ENCODE data around the gene SARDH. TPM values are rescaled to one million over a fixed set of nuclear protein-coding genes. Genes with fewer than 3 reads are reported as not detected.

Gene SARDH
- total RNA-seq, 1 experiment from 2014 or later = 5.6 TPM

DNA sequence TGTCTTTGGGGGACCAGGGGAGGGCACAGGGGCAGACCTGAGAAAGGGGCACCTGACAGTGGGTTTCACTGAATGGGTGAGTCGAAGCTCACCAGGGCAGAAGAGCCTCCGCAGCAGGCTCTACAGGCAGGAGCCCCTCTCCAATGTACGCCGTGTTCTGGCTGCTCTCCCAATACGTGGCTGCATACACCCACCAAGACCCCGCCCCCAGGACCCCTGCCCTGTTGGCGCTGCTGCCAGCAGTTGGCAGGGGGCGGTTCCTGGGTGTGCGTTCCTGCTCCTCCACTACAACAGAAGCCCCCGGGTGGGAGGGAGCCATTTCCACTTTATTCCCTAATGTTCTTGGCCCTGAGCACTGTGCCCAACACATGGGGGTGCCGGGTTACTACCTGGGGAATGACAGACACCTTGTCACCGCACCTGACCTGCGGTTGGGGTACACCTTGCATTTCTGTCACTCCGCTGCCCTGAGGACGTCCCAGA, 30.3 kb downstream of the SARDH start:
- H3K27me3 ChIP-seq (ENCODE audit: insufficient read depth, low read length) = no peaks in the 10 kb centered on the region
- no peaks in the 10 kb centered on the region for H3K9me2 ChIP-seq (ENCODE audit: insufficient read depth)
- TF ChIP-seq EGR1 (IDR thresholded peaks at IDR 0.05; ENCODE audit: low read depth) (no peak), CBX3 (IDR thresholded peaks at IDR 0.05; ENCODE audit: low read depth) (no peak)
- TF ChIP-seq, protein P1, sequence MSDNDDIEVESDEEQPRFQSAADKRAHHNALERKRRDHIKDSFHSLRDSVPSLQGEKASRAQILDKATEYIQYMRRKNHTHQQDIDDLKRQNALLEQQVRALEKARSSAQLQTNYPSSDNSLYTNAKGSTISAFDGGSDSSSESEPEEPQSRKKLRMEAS (IDR thresholded peaks at IDR 0.05) = no peak
- H3K4me1 ChIP-seq (ENCODE audit: control insufficient read depth in 1 of 2, insufficient read depth in 2 of 2, low read length in 2 of 2) = no peaks in the 10 kb centered on the region
- no peaks in the 10 kb centered on the region for H4K20me1 ChIP-seq (ENCODE audit: insufficient read depth)
- H3K79me2 ChIP-seq (ENCODE audit: insufficient read depth, low read length) = no peaks in the 10 kb centered on the region
- no peak overlapping the region for H3K9ac ChIP-seq (ENCODE audit: low read length)
- H3K4me2 ChIP-seq (ENCODE audit: low read length) = no peak overlapping the region
- no TSS peak for BruUV-seq (replicated peaks)
- no peak overlapping the region for H3K27ac ChIP-seq (ENCODE audit: low read depth, low read length)
- H3K36me3 ChIP-seq (ENCODE audit: control insufficient read depth in 1 of 2, insufficient read depth in 2 of 2, low read length in 2 of 2) = no peaks in the 10 kb centered on the region
- ChIA-PET CTCF (no interaction called here), RAD21 (ENCODE audit: low non-redundant PET in 1 of 2, low total read pairs in 2 of 2, uncharacterized antibody in 2 of 2, unreplicated experiment in 2 of 2) (no interaction called here), POLR2A (no interaction called here)
- no peak overlapping the region for H3K4me3 ChIP-seq (replicated peaks in 1 of 2; ENCODE audit: low read depth in 1 of 2, low read length in 2 of 2)
- intact Hi-C loops (cut with micrococcal nuclease) = no loop called here
- no peaks in the 10 kb centered on the region for H3K9me3 ChIP-seq (ENCODE audit: control insufficient read depth in 1 of 2, insufficient read depth in 1 of 2, low read depth in 1 of 2, low read length in 2 of 2)
- no peak overlapping the region for H2AFZ ChIP-seq (ENCODE audit: low read depth, low read length, poor library complexity, severe bottlenecking)
- DNase-seq (ENCODE audit: low read depth, low spot score) = no peak
- no peak for ATAC-seq

DNA sequence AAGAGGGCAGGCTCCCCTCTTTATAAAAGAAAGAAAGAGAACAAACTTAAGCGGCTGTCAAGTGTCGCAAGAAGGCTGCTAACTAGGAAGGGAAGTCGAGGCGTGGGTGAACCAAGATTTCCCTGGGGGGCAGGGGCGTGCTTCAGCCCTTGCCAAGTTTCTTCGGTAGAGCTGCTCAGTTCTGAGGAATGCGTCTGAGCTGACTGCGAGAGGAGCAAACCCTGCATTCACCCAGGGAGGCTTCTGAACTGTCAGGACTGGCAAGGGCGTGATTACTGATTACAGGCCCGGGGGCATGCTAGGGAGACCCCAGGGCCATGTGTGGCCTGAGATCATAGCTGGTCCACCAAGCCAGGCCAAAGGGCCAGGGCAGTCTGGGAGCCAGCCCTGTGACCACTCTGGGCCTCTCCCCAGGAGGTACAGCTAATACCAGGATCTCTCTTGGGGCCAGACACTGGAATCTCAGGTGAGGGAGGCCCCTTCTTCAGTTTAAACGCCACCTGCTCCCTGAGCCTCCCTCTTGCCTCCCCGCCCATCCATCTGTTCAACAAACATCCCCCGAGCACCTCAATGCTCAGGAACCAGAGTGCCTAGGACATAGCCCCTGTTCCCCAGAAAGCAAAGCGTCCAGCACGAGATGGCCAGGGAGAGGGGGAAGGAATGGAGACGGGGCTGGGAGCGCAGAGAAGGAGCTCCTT, 30.9 kb downstream of the SARDH start:
- ChIA-PET CTCF (no interaction called here), POLR2A (no interaction called here), RAD21 (ENCODE audit: low non-redundant PET in 1 of 2, low total read pairs in 2 of 2, uncharacterized antibody in 2 of 2, unreplicated experiment in 2 of 2) (no interaction called here)
- H3K27me3 ChIP-seq (ENCODE audit: insufficient read depth, low read length) = no peaks in the 10 kb centered on the region
- BruUV-seq (replicated peaks) = no TSS peak
- H2AFZ ChIP-seq (ENCODE audit: low read depth, low read length, poor library complexity, severe bottlenecking) = no peak overlapping the region
- H3K4me3 ChIP-seq (replicated peaks in 1 of 2; ENCODE audit: low read depth in 1 of 2, low read length in 2 of 2) = no peak overlapping the region
- no peak overlapping the region for H3K27ac ChIP-seq (ENCODE audit: low read depth, low read length)
- no peaks in the 10 kb centered on the region for H3K36me3 ChIP-seq (ENCODE audit: control insufficient read depth in 1 of 2, insufficient read depth in 2 of 2, low read length in 2 of 2)
- H3K9me2 ChIP-seq (ENCODE audit: insufficient read depth) = no peaks in the 10 kb centered on the region
- no peaks in the 10 kb centered on the region for H3K79me2 ChIP-seq (ENCODE audit: insufficient read depth, low read length)
- no peaks in the 10 kb centered on the region for H3K9me3 ChIP-seq (ENCODE audit: control insufficient read depth in 1 of 2, insufficient read depth in 1 of 2, low read depth in 1 of 2, low read length in 2 of 2)
- intact Hi-C loops (cut with micrococcal nuclease) = no loop called here
- ATAC-seq = no peak
- H3K4me2 ChIP-seq (ENCODE audit: low read length) = no peak overlapping the region
- no peaks in the 10 kb centered on the region for H3K4me1 ChIP-seq (ENCODE audit: control insufficient read depth in 1 of 2, insufficient read depth in 2 of 2, low read length in 2 of 2)
- no peak overlapping the region for H3K9ac ChIP-seq (ENCODE audit: low read length)
- H4K20me1 ChIP-seq (ENCODE audit: insufficient read depth) = no peaks in the 10 kb centered on the region
- no peak for DNase-seq (ENCODE audit: low read depth, low spot score)
- TF ChIP-seq CBX3 (IDR thresholded peaks at IDR 0.05; ENCODE audit: low read depth) (no peak), ZNF274 (IDR thresholded peaks at IDR 0.05; ENCODE audit: low read depth, low read length) (no peak), FOSL1 (IDR thresholded peaks at IDR 0.05; ENCODE audit: low read depth) (no peak), JUND (IDR thresholded peaks at IDR 0.05) (no peak), EZH2phosphoT487 (IDR thresholded peaks at IDR 0.05; ENCODE audit: borderline replicate concordance) (no peak), POLR2AphosphoS5 (IDR thresholded peaks at IDR 0.05; ENCODE audit: low read depth, low read length) (no peak), TCF7L2 (IDR thresholded peaks at IDR 0.05; ENCODE audit: borderline replicate concordance, extremely low read depth, insufficient read depth, insufficient read length) (no peak), YY1 (IDR thresholded peaks at IDR 0.05; ENCODE audit: extremely low read depth, insufficient replicate concordance, low read depth, low read length) (no peak), SP1 (IDR thresholded peaks at IDR 0.05; ENCODE audit: low read depth) (no peak), ELF1 (IDR thresholded peaks at IDR 0.05; ENCODE audit: borderline replicate concordance, low read depth) (no peak), ZFX (IDR thresholded peaks at IDR 0.05) (no peak), EGR1 (IDR thresholded peaks at IDR 0.05; ENCODE audit: low read depth) (no peak)
- TF ChIP-seq, protein P2, sequence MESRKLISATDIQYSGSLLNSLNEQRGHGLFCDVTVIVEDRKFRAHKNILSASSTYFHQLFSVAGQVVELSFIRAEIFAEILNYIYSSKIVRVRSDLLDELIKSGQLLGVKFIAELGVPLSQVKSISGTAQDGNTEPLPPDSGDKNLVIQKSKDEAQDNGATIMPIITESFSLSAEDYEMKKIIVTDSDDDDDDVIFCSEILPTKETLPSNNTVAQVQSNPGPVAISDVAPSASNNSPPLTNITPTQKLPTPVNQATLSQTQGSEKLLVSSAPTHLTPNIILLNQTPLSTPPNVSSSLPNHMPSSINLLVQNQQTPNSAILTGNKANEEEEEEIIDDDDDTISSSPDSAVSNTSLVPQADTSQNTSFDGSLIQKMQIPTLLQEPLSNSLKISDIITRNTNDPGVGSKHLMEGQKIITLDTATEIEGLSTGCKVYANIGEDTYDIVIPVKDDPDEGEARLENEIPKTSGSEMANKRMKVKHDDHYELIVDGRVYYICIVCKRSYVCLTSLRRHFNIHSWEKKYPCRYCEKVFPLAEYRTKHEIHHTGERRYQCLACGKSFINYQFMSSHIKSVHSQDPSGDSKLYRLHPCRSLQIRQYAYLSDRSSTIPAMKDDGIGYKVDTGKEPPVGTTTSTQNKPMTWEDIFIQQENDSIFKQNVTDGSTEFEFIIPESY (IDR thresholded peaks at IDR 0.05; ENCODE audit: extremely low read depth, insufficient replicate concordance, low read length) = no peak
- TF ChIP-seq, protein P3, sequence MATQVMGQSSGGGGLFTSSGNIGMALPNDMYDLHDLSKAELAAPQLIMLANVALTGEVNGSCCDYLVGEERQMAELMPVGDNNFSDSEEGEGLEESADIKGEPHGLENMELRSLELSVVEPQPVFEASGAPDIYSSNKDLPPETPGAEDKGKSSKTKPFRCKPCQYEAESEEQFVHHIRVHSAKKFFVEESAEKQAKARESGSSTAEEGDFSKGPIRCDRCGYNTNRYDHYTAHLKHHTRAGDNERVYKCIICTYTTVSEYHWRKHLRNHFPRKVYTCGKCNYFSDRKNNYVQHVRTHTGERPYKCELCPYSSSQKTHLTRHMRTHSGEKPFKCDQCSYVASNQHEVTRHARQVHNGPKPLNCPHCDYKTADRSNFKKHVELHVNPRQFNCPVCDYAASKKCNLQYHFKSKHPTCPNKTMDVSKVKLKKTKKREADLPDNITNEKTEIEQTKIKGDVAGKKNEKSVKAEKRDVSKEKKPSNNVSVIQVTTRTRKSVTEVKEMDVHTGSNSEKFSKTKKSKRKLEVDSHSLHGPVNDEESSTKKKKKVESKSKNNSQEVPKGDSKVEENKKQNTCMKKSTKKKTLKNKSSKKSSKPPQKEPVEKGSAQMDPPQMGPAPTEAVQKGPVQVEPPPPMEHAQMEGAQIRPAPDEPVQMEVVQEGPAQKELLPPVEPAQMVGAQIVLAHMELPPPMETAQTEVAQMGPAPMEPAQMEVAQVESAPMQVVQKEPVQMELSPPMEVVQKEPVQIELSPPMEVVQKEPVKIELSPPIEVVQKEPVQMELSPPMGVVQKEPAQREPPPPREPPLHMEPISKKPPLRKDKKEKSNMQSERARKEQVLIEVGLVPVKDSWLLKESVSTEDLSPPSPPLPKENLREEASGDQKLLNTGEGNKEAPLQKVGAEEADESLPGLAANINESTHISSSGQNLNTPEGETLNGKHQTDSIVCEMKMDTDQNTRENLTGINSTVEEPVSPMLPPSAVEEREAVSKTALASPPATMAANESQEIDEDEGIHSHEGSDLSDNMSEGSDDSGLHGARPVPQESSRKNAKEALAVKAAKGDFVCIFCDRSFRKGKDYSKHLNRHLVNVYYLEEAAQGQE (IDR thresholded peaks at IDR 0.05; ENCODE audit: low read depth) = no peak

Measured in HCT116 (cell line).